GM18520 (cell line): Measurements from ENCODE around the gene TPST2.

ENCODE experiments used
- ATAC-seq: cut with Tn5 transposase; IDR thresholded peaks from one replicate; pipeline ENCODE4 v1.9.1; 2021; ENCODE audit not compliant: unreplicated experiment

The TPST2 gene

DNA sequence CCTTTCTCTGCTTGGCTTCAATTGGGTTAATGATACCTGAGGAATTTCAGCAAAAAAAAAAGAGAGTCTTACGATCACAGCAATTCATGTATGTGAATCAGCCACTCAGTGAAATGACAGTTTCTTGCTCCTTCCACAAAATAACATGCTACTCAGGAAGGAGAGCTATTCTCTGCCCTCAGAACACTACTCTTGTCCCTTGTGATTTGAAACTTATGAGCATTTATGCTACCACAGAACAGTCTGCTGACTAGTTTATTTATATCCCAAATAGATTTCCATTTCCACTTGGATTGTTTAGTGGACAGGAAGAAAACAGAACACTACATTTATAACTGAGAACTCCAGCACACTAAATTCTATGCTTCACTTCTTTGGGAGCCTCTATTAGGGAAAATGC, 86.2 kb downstream of the TPST2 start:
- no peak for ATAC-seq

DNA sequence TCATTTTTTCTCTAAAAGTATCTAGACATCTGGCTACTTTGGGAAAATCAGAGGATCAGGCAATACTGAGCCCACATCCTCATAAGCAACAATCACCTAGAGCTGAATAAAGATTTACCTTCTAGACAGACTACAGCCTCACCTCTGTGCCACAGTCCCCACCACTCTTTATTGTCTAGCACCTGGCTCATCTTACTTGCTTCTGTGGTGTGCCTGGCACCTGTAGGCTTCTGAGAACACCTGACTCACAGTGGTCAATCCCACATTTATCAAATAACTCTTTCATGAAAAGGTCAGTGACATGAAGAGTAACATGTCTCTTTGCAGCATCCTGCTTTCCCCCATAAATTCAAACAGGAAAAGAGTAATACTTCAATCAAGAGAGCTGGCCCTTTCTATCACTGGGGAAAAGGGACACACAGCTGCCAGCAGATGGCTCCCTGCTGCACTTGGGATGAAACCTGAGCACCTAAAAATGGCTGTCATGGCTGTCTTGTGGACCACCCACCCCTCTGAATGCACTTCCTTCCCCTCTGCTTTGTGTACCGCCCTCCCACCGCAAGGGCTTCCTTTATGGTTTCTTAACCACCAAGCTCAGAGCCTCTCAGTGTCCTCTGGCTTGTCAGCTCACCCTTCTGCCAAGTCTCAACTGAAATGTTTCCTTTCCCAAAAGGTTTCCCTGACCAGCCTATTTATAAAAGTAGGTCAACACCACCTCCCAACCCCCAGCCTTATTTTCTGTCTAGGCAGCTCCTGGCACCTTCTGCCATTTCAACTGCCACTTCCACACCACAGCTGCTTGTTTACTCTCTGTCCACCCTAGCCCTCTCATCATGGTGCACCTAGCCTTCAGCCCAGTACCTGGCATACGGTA, 87.0 kb downstream of the TPST2 start:
- ATAC-seq: no peak

DNA sequence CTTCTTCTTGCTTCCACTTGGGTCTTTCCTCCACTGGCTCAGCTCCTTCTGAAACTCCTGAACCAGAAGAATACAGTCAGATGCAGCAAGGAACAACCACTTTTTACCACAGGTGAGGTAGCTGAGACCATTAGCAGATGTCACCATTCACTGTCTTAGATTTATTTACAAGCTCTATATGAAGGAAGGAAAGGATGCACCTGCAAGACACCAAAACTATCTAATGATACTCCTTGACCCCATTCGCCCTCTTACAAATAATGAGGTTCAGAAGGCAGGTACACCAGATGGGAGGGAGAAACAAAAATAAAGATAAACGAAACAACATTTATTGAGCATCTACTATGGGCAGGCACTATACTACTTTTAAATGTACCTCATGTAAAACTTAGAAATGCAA, 87.9 kb downstream of the TPST2 start:
- ATAC-seq: no peak

DNA sequence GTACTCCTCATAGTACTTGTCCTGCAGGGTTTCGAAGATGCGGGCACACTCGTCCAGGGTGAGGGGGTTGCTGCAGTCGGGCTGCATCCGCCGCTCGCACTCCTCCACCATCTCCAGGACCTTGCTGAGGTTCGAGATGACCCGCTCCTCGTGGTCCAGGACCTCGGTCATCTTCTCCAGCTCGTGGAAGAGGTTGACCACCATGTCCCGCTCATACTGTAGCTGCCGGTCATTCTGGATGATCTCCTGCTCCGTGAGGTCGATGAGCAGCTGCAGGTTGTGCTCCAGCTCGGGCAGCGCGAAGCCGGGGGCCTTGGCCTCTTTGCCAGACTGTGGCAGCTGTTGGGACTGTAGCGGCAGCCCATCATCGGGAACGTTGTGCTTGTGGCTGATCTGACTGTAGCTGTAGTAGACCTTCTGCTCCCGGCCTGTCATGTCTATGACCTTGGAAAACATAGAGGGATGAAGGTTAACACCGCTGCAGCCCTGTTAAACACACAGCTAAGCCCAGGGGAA, 90.7 kb downstream of the TPST2 start:
- no peak for ATAC-seq

DNA sequence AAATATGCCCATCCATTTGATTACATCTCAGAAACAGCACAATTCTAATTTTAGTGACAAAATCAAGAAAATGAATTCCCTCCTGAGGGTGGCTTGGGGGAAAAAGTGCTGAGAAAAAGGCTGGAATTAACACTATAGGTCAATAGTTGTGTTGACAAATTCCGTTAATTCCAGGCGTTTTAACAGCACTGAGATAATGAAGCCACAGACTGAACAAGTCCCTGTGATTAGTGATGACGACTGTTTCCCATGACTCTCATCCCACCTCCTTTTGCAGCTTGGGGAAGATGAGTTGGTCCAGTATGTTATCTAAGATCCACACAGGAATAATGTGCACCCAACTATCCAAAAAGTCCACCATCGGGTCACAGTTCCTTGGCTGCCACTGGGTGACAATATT, 93.5 kb downstream of the TPST2 start:
- ATAC-seq: no peak

DNA sequence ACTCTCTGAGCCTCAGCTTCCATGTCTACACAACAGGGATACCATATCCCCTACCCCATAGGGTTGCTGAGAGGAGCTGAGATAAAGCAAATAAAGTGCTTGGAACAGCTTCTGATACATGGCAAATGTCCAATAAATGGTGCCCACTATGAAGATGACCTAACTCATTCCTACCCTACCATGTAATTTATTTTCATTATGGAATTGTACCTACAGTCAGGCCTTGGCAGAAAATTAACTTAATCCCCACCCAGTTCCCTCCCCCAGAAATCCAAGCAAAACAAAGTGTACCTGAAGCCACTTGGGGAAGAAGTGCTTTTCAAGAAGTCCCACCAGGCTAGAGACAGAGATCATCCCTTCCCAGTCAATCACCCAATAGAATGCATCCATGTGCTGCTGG, 95.4 kb downstream of the TPST2 start:
- no peak for ATAC-seq

DNA sequence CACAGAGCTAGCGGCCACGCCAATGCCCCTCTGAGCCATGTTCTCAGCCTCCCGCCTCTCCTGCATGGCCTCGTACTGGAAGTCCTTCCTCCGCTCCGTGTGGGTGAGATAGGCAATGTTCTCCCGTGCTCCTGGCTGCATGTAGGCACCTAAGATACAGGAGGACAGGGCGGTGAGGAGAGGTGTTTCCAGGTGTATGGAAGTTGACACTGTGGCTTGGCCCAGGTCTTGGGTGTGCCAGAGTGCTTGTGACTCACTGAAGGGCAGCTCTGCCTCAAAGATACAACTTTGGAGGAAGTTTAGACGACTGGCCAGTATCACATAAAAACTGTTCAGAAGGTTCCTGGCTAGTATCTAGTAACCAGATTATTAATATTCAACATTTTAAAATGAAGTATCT, 97.7 kb downstream of the TPST2 start:
- no peak for ATAC-seq

DNA sequence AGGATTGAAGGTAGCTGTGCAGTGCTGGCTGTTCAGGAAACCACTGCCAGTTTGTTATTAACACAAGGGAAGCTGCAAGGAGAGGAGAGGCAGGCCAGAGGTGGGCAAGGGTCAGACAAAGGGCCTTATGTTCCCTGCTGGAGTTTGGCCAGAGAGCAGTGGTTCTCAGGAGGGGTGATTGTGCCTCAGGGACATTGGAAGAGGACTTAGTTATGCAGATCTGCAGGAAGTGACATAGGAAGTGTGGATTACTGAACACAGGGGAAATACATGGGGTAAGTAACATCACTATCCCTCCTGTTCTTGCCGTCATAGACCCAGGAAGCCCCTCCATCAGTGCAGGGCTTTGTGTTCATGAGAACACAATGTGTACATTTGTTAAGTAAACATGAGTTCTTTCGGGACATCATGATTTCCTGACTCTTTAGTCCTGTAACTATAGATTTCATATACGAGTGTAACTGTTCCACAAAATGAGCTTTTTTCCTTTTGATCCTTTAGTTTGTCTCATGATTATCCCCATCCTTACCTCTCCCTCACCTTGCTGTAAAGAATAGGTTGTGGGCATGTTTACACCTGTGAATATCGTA, 100.4 kb downstream of the TPST2 start:
- ATAC-seq: no peak

DNA sequence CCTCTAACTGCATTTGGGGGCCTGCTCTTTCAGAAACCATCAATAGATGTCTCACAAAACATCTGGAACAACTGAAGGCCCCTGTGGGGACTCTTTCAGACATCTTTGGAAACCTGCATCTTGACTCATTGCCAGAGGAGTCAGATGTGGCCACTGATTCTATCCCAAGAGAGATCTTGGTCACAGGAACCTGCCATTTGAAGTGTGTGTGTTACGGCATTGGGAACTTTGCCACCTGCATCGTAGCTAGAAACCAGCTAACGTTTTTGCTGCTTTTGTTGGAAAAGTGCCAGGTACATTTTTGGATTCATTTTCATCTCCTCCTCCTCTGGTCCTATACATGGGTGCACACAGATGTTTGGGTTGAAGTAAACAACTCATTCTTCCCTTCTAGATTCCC, 101.9 kb downstream of the TPST2 start:
- ATAC-seq: no peak

DNA sequence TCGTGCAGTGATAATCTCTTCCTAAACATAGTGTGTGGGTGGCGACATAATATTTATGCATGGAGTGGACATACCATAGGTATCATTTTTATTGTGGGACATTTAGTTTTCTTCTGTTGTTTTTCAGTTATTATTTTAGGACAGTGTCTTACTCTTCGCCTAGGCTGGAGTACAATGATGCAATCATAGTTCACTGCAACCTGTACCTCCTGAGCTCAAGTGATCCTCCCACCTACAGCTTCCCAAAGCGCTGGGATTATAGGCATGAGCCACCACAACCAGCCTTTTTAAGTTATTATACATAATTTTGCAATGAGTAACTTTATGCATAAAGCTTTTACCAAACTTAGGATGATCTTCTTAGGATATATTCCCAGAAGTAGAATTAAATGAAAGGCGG, 103.5 kb downstream of the TPST2 start:
- no peak for ATAC-seq

DNA sequence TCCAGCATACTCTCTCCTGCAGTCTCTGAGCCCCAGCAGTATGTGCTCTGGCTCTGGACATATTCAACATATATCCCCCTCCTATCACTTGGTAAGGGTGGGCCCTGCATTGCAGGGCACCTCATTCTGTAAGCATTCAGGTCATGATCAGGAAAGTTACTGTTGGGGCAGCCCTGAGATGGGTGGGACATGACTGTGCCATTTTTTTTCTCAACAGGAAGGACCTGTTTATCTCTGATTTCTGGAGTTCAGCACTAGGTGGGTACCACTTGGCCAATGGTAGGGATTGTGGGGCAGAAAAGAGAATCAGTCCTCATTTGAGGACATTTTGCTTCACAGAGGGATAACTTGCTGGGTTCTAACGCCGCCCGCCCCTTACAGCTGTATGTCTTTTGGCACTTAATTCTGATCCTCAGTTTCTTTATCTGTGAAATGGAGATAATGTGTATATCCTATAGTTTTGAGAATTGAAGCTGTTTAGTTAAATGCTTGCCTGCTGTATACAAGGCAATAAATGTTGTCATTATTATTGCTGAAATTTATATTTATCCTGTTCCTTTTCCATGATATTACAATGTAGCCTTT, 104.0 kb downstream of the TPST2 start:
- ATAC-seq: no peak

DNA sequence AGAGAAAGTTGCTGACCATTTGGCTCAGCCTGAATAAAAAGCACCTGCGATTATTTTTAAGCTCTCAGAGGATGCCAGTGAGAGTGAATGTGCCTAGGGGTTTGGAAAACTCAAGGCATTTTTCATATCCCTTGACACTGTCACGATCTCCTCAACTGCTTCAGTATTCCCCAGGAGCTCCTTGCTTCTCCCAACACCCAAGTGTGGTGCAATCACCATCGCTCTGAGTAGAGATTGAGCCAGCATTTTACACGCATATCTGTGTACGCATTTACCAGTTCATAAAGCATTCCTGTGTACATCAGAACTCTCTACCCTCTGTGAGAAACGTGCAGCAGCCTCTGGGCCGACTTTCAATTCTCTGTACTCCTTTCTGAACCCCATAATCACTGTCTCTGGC, 104.9 kb downstream of the TPST2 start:
- ATAC-seq: no peak

DNA sequence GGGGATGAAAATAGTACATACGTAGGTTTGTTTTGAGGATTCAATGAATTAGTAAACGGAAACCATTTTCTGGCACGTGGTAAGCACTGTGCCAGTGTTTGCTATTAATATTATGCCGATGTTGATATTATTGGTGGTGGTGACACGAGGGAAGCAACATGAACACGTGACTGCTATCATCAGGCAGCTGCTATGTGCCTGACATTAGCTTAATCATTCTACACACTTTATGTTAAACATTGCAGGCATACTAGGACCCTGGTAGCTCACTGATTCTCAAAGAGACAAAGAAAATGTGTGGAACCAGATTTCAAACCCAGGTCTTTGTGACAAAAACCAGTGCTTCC, 105.6 kb downstream of the TPST2 start:
- ATAC-seq: no peak

DNA sequence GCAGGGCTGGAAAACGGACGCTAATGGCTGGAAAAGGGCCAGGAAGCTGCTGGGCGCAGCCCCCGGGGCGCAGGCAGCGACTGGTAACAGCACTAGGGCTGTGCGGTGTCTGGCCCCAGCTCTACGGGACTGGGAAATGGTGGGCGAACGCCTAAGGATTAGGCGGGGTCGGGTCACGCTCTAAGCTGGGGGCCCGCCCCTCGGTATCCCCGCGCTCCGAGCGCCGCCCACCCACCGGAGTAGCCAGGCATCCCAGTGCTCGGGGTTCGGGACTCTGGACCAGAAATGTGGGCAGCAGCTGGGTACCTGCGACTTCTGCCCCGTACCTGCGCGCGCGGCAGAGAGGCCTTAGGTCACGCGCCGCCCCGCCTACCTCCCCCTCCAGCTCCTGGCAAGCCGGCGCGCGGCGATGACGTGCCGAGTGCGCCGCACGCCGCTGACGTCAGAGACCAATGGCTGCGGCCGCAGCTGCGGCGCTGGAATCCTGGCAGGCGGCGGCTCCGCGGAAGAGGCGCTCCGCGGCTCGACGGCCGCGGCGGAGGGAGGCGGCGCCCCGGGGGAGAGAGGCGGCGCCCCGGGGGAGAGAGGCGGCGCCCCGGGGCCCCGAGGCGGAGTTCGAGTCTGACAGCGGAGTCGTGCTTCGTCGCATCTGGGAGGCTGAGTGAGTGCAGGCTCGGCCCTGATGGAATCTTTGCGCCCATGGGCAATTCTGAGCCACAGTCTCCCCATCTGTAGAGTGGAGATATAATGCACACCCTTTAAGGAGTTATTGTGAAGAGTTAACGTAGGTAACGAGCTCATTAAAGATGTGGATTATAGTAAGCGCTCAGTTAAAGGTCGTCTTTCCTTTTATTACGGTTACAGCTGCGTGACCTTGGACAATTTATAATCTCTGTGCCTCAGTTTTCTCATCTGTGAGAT, 106.2 kb downstream of the TPST2 start, which contains the start of the genes HPS4 and SRRD:
HPS4 (minus strand) TSS at position 345 of the 921 bp plus-strand sequence. CDS start 2,021 bp downstream, outside the sequence.
SRRD (plus strand) TSS at position 439 of the 921 bp plus-strand sequence; CDS start at position 453, 14 bp downstream.
- peak; percentile 60 for ATAC-seq

DNA sequence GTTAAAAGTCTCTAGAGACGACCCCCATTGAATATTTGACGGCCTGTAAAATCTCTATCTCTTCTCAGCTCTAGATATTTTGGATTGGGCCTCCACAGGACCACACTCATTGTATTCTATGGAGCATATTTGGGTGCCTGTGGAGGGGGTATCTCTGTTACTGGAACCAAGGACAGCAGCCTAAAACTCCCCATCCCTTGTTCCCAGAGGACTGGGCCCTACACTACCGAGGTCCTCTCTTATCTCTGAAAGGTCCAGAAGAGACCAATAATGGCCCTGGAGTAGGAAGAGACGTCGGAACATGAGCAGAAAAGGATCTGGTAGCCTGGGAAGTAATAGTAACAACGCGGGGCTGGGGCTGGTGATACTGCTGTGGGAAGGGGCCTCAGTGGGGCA, 106.9 kb downstream of the TPST2 start:
- no peak for ATAC-seq

DNA sequence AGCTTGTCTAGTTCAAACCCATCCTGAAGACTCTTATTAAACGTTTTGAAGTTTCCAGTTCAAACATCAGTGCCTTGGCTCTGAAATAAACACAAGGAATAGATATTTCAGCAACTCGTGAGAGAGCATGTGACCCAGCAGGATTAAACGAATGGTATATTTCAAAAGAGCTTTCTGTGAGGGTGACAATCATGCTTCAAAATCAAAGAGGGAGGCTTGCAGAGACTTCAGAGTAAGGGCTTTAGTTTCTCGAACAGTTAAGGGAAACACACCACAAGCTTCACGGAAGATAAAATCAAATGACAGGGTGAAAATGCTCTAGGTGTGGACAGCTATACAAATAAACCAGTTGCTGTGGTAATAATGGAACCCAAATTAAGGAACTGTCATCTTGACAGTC, 107.8 kb downstream of the TPST2 start:
- ATAC-seq: no peak

DNA sequence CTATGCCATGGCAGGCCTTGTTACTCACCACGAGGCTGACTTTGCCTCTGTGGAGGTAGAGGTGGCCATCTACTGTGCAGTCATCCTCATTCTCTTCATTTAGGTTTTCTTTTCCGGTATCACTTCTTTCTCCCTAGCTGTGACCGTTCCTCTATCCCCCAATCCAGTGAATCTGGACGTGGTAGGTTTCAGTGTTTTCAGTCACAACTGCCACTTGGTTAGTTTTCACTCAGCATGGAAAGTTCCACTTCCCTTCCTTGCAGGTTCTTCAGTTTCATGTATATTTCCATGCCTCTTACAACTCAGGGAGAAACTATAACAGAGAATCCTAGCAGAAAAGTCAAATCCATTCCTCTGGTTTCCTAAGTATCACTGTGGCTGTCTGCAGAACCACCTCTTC, 108.2 kb downstream of the TPST2 start:
- ATAC-seq: no peak

DNA sequence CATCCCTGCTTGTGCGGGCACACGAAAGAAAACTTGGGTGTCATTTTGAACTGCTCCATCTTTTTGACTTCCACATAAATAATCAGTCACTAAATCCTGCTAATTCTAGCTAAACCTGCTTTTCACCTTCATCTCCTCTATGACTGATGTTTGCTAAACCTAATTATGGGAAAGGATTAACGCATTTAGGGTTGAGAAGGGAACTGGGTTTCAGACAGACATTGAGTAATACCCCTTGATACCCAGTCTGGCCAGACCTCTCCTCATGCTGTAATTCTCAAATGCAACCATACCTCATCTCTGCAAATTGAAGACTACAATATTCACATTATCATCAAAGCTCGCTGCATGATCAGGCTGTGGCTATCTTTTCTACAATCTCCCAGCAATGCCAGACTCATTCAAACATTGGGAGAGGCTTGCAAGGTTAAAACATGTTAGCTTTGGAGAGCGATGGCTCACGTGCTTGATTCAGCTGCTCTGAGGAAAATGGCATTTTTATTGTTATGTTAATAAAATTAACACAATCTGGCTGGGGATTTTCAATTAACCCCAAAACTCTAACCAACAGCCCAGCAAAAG, 108.7 kb downstream of the TPST2 start:
- ATAC-seq: no peak

DNA sequence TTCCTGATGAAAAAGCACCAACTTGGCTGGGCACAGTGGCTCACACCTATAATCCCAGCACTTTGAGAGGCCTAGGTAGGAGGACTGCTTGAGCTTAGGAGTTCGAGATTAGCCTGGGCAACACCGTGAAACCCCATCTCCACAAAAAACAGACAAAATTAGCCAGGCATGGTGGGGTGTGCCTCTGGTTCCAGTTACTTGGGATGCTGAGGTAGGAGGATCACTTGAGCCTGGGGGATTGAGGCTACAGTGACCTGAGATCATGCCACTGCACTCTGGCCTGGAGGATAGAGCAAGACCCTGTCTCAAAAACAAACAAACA, 109.4 kb downstream of the TPST2 start:
- no peak for ATAC-seq

DNA sequence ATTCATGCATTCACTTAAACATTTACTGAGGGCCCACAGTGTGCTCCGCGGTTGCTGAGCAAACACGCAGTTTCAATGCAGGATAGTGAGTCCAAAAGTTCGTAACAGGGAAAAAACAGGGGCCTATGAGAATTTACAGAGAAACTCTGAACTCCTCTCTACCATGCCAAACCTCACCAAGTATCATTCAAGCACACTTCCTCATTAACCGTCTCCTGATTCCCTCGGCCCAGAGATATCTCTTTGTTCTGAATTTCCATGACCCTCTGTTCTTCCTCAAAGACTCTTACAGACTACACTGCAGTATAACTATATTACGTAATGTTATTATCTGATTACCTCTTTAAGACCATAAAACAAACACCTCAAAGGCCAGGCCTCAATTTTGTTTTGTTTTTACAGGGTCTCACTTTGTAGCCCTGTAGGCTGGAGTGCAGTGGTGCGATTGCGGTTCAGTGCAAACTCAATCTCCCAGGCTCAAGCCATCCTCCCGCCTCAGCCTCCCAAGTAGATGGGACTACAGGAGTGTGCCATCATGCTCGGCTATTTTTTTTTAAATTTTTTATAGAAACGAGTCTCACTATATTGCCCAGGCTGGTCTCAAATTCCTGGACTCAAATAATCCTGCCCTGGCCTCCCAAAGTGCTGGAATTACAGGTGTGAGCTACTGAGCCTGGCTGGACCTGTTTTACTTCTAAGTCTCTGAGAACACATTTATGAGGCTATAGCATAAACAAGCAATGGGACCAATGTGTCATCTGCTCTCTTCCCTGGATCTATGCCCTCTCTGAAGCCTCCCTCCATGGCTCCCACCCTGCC, 109.9 kb downstream of the TPST2 start:
- ATAC-seq: no peak
